ENCODE data around the gene PGA3.
"Not testable (repeated sequence)": the region's sequence is repeated elsewhere in the genome, so short reads cannot be mapped to it uniquely, and the experiment has no call there.

- TF ChIP-seq, protein P1, sequence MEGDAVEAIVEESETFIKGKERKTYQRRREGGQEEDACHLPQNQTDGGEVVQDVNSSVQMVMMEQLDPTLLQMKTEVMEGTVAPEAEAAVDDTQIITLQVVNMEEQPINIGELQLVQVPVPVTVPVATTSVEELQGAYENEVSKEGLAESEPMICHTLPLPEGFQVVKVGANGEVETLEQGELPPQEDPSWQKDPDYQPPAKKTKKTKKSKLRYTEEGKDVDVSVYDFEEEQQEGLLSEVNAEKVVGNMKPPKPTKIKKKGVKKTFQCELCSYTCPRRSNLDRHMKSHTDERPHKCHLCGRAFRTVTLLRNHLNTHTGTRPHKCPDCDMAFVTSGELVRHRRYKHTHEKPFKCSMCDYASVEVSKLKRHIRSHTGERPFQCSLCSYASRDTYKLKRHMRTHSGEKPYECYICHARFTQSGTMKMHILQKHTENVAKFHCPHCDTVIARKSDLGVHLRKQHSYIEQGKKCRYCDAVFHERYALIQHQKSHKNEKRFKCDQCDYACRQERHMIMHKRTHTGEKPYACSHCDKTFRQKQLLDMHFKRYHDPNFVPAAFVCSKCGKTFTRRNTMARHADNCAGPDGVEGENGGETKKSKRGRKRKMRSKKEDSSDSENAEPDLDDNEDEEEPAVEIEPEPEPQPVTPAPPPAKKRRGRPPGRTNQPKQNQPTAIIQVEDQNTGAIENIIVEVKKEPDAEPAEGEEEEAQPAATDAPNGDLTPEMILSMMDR (IDR thresholded peaks at IDR 0.05), result not testable (repeated sequence)
- not testable (repeated sequence) for TF ChIP-seq TAF1 (IDR thresholded peaks at IDR 0.05; ENCODE audit: borderline replicate concordance, low read depth, low read length); RCOR1 (IDR thresholded peaks at IDR 0.05; ENCODE audit: low read length); FOXM1 (IDR thresholded peaks at IDR 0.05; ENCODE audit: low read depth); YY1 (IDR thresholded peaks at IDR 0.05; ENCODE audit: low read depth); POLR2AphosphoS5 (IDR thresholded peaks at IDR 0.05; ENCODE audit: low read depth, low read length); RAD21 (IDR thresholded peaks at IDR 0.05; ENCODE audit: low read length)
Observed at GRCh38 chr11:61218306-61218705, 15.0 kb downstream of the PGA3 start.
